Peyer's patch (tissue), 4 donors: Measurements from ENCODE around the gene GBE1.

Experiments used
- POLR2A ChIP-seq, 2 donors: fragments of 450-650 bp; IDR thresholded peaks; one replicate each; pipeline ENCODE4 v1.5.1; 2017; ENCODE audit warnings: antibody characterized with exemption in 2 of 2, mild to moderate bottlenecking in 2 of 2, moderate library complexity in 2 of 2
- TF ChIP-seq, protein P1 (sequence below), 6 experiments: fragments of 450-650 bp in 4 of 6; fragments of 200-600 bp in 2 of 6; sonication (generic) in 1 of 6; IDR thresholded peaks; one replicate each; pipeline ENCODE4 v1.5.1; 2017 to 2019; ENCODE audit warnings: antibody characterized with exemption in 6 of 6, mild to moderate bottlenecking in 3 of 6, moderate library complexity in 1 of 6

GRCh38 chr3:81500039-81500438 lies 261.4 kb downstream of the GBE1 start:
- TF ChIP-seq, protein P1, sequence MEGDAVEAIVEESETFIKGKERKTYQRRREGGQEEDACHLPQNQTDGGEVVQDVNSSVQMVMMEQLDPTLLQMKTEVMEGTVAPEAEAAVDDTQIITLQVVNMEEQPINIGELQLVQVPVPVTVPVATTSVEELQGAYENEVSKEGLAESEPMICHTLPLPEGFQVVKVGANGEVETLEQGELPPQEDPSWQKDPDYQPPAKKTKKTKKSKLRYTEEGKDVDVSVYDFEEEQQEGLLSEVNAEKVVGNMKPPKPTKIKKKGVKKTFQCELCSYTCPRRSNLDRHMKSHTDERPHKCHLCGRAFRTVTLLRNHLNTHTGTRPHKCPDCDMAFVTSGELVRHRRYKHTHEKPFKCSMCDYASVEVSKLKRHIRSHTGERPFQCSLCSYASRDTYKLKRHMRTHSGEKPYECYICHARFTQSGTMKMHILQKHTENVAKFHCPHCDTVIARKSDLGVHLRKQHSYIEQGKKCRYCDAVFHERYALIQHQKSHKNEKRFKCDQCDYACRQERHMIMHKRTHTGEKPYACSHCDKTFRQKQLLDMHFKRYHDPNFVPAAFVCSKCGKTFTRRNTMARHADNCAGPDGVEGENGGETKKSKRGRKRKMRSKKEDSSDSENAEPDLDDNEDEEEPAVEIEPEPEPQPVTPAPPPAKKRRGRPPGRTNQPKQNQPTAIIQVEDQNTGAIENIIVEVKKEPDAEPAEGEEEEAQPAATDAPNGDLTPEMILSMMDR (IDR thresholded peaks at IDR 0.05) = no peak
- no peak for TF ChIP-seq POLR2A (IDR thresholded peaks at IDR 0.05)
